ENCODE results near the gene YIPF2.

- TF ChIP-seq FOS (IDR thresholded peaks at IDR 0.05; ENCODE audit: low read depth, low read length): no peak
- no peak for TF ChIP-seq CTCF (conservative IDR thresholded peaks at IDR 0.05; ENCODE audit: low read depth, low read length)
- no peak for TF ChIP-seq MAFK (IDR thresholded peaks at IDR 0.05; ENCODE audit: low read depth, low read length)
- no peak for TF ChIP-seq POLR2A (IDR thresholded peaks at IDR 0.05; ENCODE audit: low read depth, low read length)
- TF ChIP-seq MXI1 (IDR thresholded peaks at IDR 0.05; ENCODE audit: borderline replicate concordance, low read depth, low read length): no peak
- TF ChIP-seq SMC3 (IDR thresholded peaks at IDR 0.05; ENCODE audit: low read depth, low read length): no peak
- no peak for TF ChIP-seq CEBPB (IDR thresholded peaks at IDR 0.05; ENCODE audit: low read depth, low read length)
- TF ChIP-seq MAZ (IDR thresholded peaks at IDR 0.05; ENCODE audit: borderline replicate concordance, low read depth, low read length): no peak
- TF ChIP-seq USF2 (IDR thresholded peaks at IDR 0.05; ENCODE audit: low read depth, low read length): no peak
- TF ChIP-seq RCOR1 (IDR thresholded peaks at IDR 0.05; ENCODE audit: insufficient replicate concordance, low read length): no peak
Observed at GRCh38 chr19:10924597-10924996, 3.8 kb downstream of the YIPF2 start.
